ENCODE measurements around the gene TRIM50.
"Not testable (repeated sequence)": the region's sequence is repeated elsewhere in the genome, so short reads cannot be mapped to it uniquely, and the experiment has no call there.

TRIM50 gene

DNA sequence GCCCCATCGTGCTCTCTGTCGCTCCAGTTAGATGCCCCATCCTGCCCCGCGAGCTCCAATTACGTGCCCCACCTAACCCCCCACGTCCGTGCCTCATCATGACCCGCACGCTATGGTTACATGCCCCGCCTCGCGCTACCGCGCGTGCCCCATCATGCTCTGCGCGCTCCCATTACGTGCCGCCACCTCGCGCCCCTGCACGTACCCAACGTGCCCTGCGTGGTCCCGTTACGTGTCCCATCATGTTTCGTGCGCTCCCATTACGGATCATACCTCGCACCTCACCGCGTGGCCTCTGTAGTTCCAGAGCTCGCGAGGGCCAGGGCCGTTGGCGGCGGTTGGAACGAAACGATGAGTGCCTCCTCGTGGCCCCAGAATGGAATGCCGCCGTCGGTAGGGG lies at the start of gene TRIM50, which contains the start of gene FKBP6:
TSS of gene TRIM50 (minus strand) at position 161 of the 400 bp plus-strand sequence. CDS start 3,295 bp downstream, outside the sequence.
TSS of gene FKBP6 (plus strand) at position 240 of the 400 bp plus-strand sequence. CDS start 268 bp downstream, outside the sequence.
- not testable (repeated sequence) for H3K4me3 ChIP-seq (ENCODE audit: control insufficient read depth, low read depth, low read length)

GRCh38 chr7:73376671-73377412 lies 49.0 kb upstream of the TRIM50 start:
- no peak for TF ChIP-seq CTCF (conservative IDR thresholded peaks at IDR 0.05; ENCODE audit: control insufficient read depth, insufficient read depth, low read depth, low read length)
- no peak overlapping the region for H3K4me3 ChIP-seq (ENCODE audit: control insufficient read depth, low read depth, low read length)
- DNase-seq (ENCODE audit: low read depth), result no peak

More for the DNA sequence above, at the start of gene TRIM50, which contains the start of gene FKBP6:
- DNase-seq (ENCODE audit: low read depth), result not testable (repeated sequence)

DNA sequence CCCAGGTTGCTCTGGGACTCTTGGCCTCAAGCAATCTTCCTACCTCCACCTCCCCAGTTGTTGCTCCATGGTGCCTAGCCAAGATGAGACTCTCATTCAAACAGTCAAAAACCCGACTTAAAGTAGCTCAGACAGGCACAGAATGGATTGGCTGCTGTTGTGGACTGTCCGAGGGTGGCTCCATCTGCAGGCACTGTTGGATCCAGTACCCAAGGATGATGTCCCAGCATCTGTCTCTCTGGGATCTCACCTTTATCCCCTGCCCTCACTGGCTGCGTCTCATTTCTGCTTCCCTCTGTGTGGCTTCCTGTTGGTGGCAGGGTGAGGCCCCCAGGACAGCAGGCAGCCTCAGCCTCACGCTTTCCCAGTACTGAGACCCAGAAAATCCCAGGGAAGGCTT lies 48.4 kb upstream of the TRIM50 start:
- not testable (repeated sequence) for DNase-seq (ENCODE audit: low read depth); H3K4me3 ChIP-seq (ENCODE audit: control insufficient read depth, low read depth, low read length)

GRCh38 chr7:73373741-73374140 lies 45.9 kb upstream of the TRIM50 start:
- no peak overlapping the region for H3K4me3 ChIP-seq (ENCODE audit: control insufficient read depth, low read depth, low read length)
- no peak for DNase-seq (ENCODE audit: low read depth)
- TF ChIP-seq CTCF (conservative IDR thresholded peaks at IDR 0.05; ENCODE audit: control insufficient read depth, insufficient read depth, low read depth, low read length), result no peak

DNA sequence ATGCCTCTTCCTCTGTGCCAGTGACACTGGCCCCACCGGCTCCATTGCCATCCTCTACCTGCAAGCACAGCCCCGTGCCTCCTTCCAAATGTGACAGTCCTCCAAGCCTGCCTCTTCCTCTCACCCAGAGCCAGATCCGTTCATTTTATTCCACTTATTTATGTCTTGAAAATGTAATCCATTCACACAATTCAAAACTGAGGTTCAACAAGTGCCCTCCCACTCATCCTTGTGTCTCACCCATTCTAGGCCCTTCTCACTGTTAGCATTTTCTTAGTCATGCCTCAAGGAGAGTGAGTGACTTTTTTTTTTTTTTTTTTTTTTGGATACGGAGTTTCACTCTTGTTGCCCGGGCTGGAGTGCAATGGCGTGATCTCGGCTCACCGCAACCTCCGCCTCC lies 41.7 kb upstream of the TRIM50 start:
- no peak for DNase-seq (ENCODE audit: low read depth)
- no peak for TF ChIP-seq CTCF (conservative IDR thresholded peaks at IDR 0.05; ENCODE audit: control insufficient read depth, insufficient read depth, low read depth, low read length)
- H3K4me3 ChIP-seq (ENCODE audit: control insufficient read depth, low read depth, low read length), result no peak overlapping the region

DNA sequence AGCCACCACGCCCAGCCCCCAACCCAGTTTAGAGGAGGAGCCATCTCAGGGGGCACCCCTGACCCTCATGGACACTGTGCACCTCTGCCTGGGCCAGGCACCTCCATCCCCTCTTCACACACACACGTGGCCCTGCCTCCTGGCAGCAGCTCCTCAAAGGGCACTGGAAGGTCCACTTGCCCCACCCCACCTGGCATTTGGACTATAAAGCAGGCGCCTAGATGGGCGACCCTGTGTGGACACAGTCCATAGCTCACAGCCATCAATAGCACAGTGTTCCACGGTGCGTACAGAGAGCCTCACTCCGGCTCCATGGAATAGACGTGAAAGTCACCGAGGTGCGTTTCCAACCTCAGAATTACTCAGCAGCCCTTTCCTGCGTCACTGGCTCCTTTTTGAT lies 41.1 kb upstream of the TRIM50 start:
- no peak for TF ChIP-seq CTCF (conservative IDR thresholded peaks at IDR 0.05; ENCODE audit: control insufficient read depth, insufficient read depth, low read depth, low read length)
- no peak overlapping the region for H3K4me3 ChIP-seq (ENCODE audit: control insufficient read depth, low read depth, low read length)
- no peak for DNase-seq (ENCODE audit: low read depth)

DNA sequence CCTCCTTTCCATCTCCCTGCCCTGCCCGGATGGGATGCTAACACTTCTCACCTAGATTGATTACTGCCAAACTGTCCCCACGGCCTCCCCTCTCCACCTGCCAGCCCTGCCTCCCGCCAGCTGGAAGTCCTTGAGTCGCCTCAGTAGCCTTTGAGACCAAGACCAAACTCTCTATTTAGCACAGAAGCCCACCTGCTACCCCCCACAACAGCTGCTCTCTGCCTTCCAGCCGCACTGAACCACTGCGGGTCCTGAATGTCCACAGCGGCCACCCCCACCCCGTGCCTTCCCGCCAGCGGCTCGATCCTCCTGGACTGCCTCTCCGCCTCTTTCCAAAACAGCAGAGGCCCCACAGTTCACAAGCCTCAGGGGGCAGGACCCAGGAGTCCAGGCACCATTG lies 39.1 kb upstream of the TRIM50 start:
- TF ChIP-seq CTCF (conservative IDR thresholded peaks at IDR 0.05; ENCODE audit: control insufficient read depth, insufficient read depth, low read depth, low read length), result no peak
- no peak overlapping the region for H3K4me3 ChIP-seq (ENCODE audit: control insufficient read depth, low read depth, low read length)
- DNase-seq (ENCODE audit: low read depth), result no peak

- no peak for DNase-seq (ENCODE audit: low read depth)
- no peak overlapping the region for H3K4me3 ChIP-seq (ENCODE audit: control insufficient read depth, low read depth, low read length)
- no peak for TF ChIP-seq CTCF (conservative IDR thresholded peaks at IDR 0.05; ENCODE audit: control insufficient read depth, insufficient read depth, low read depth, low read length)
These were observed 38.2 kb upstream of the TRIM50 start for GRCh38 chr7:73366127-73366526.
